GM23338 (cell line): ENCODE results near the gene NDC1. TPM values are rescaled to one million over a fixed set of nuclear protein-coding genes. Genes with fewer than 3 reads are reported as not detected.

Experiments
- ATAC-seq: fragments of 200-7000 bp; cut with Tn5 transposase; 3 replicates; pipeline ENCODE4 v1.9.1; 2020
- DNase-seq: peaks from one replicate; pipeline ENCODE4 v3.0.0-alpha.2; 2015; ENCODE audit warnings: low spot score
- H2AFZ ChIP-seq: fragments of 200-600 bp; sonication (generic); 2 replicates; pipeline ENCODE4 v1.8.0; 2016; ENCODE audit warnings: antibody characterized with exemption, mild to moderate bottlenecking, moderate library complexity
- H3F3A ChIP-seq: fragments of 200-600 bp; sonication (generic); replicated peaks from 2 replicates; pipeline ENCODE4 v1.8.0; 2017; ENCODE audit warnings: antibody characterized with exemption, mixed run types, low read depth
- H3K27ac ChIP-seq: fragments of 200-600 bp; sonication (generic); 2 replicates; pipeline ENCODE4 v1.6.1; 2016; ENCODE audit warnings: low read depth
- H3K27me3 ChIP-seq: fragments of 200-600 bp; sonication (generic); 2 replicates; pipeline ENCODE4 v1.8.0; 2016; ENCODE audit warnings: mild to moderate bottlenecking, mixed run types, moderate library complexity; ENCODE audit not compliant: insufficient read depth
- H3K36me3 ChIP-seq: fragments of 200-600 bp; sonication (generic); 2 replicates; pipeline ENCODE4 v1.8.0; 2016; ENCODE audit warnings: mild to moderate bottlenecking; ENCODE audit not compliant: insufficient read depth
- H3K4me1 ChIP-seq: fragments of 200-600 bp; sonication (generic); 2 replicates; pipeline ENCODE4 v1.8.0; 2016; ENCODE audit warnings: mild to moderate bottlenecking, moderate library complexity; ENCODE audit not compliant: insufficient read depth
- H3K4me2 ChIP-seq: fragments of 200-600 bp; sonication (generic); 2 replicates; pipeline ENCODE4 v1.7.1; 2017; ENCODE audit warnings: mixed run types
- H3K4me3 ChIP-seq: fragments of 200-600 bp; sonication (generic); 2 replicates; pipeline ENCODE4 v1.6.1; 2016; ENCODE audit warnings: mixed run types
- H3K79me2 ChIP-seq: fragments of 200-600 bp; sonication (generic); replicated peaks from 2 replicates; pipeline ENCODE4 v1.8.0; 2017; ENCODE audit warnings: mild to moderate bottlenecking; ENCODE audit not compliant: insufficient read depth
- H3K9me2 ChIP-seq: fragments of 200-600 bp; sonication (generic); 2 replicates; pipeline ENCODE4 v1.8.0; 2017; ENCODE audit not compliant: insufficient read depth
- H4K20me1 ChIP-seq: fragments of 200-600 bp; sonication (generic); replicated peaks from 2 replicates; pipeline ENCODE4 v1.8.0; 2017; ENCODE audit warnings: mild to moderate bottlenecking; ENCODE audit not compliant: insufficient read depth
- H3K27ac Mint-ChIP-seq: 2 replicates; pipeline ENCODE4 v1.8.0; 2020; ENCODE audit warnings: inconsistent platforms, mild to moderate bottlenecking, moderate library complexity, mixed read lengths
- H3K27me3 Mint-ChIP-seq: 3 replicates; pipeline ENCODE4 v1.8.0; 2022; ENCODE audit warnings: low read depth, mild to moderate bottlenecking, moderate library complexity, mixed read lengths, inconsistent platforms; ENCODE audit not compliant: insufficient read depth, poor library complexity
- H3K36me3 Mint-ChIP-seq: 3 replicates; pipeline ENCODE4 v1.8.0; 2021; ENCODE audit warnings: low read depth, mild to moderate bottlenecking, inconsistent platforms, moderate library complexity, mixed read lengths
- H3K4me1 Mint-ChIP-seq: 3 replicates; pipeline ENCODE4 v1.8.0; 2020; ENCODE audit warnings: mild to moderate bottlenecking, inconsistent platforms, mixed read lengths
- H3K4me3 Mint-ChIP-seq: 3 replicates; pipeline ENCODE4 v1.8.0; 2021; ENCODE audit warnings: moderate library complexity, mild to moderate bottlenecking, inconsistent platforms, mixed read lengths
- H3K9me3 Mint-ChIP-seq: 3 replicates; pipeline ENCODE4 v1.8.0; 2020; ENCODE audit warnings: moderate library complexity, mild to moderate bottlenecking, inconsistent platforms, mixed read lengths
- EZH2 ChIP-seq: fragments of 200-600 bp; sonication (generic); IDR thresholded peaks from one replicate; pipeline ENCODE4 v1.8.0; 2017; ENCODE audit warnings: antibody characterized with exemption, mild to moderate bottlenecking, low read depth; ENCODE audit not compliant: unreplicated experiment
- JUNB ChIP-seq: IDR thresholded peaks from one replicate; pipeline ENCODE4 v1.6.1; 2016; ENCODE audit warnings: antibody characterized with exemption; ENCODE audit not compliant: unreplicated experiment
- POLR2AphosphoS5 ChIP-seq: IDR thresholded peaks from 2 replicates; pipeline ENCODE4 v1.6.1; 2016; ENCODE audit warnings: antibody characterized with exemption, low read depth
- REST ChIP-seq: IDR thresholded peaks from one replicate; pipeline ENCODE4 v1.6.1; 2018; ENCODE audit warnings: antibody characterized with exemption; ENCODE audit not compliant: unreplicated experiment
- STAT1 ChIP-seq: IDR thresholded peaks from one replicate; pipeline ENCODE4 v1.6.1; 2016; ENCODE audit warnings: antibody characterized with exemption; ENCODE audit not compliant: unreplicated experiment
- ZNF114 ChIP-seq: fragments of 250-450 bp; sonication (Bioruptor Pico); IDR thresholded peaks from 2 replicates; pipeline ENCODE4 v1.5.0; 2020; ENCODE audit warnings: mild to moderate bottlenecking, moderate library complexity
- ZNF462 ChIP-seq: fragments of 250-450 bp; sonication (Bioruptor Pico); IDR thresholded peaks from 2 replicates; pipeline ENCODE4 v1.5.0; 2020; ENCODE audit warnings: mild to moderate bottlenecking, moderate library complexity
- polyA plus RNA-seq: library from polyadenylated mRNA; unstranded; fragments of >200 nt; fragmentation: Nextera tagmentation; extraction: Ambion mirVana; gene quantifications from 2 replicates; pipeline ENCODE4 v1.2.1, GENCODE V29; 2016
- total RNA-seq: library from RNA; depleted of rRNA; stranded (reverse); fragments of >200 nt; shearing (Covaris generic); gene quantifications from 2 replicates; pipeline ENCODE4 v1.2.3, GENCODE V29; 2014

The NDC1 gene
- total and polyA plus RNA-seq, 2 experiments from 2014 or later = 19.8 to 100 TPM

- TF ChIP-seq ZNF462 (CRISPR knock-in tag) = no peak
- TF ChIP-seq JUNB = no peak
- no peak for TF ChIP-seq POLR2AphosphoS5
- TF ChIP-seq STAT1 = no peak
- TF ChIP-seq ZNF114 (CRISPR knock-in tag) = no peak
Observed at GRCh38 chr1:53804791-53805505, 33.1 kb downstream of the NDC1 start (continued).

DNA sequence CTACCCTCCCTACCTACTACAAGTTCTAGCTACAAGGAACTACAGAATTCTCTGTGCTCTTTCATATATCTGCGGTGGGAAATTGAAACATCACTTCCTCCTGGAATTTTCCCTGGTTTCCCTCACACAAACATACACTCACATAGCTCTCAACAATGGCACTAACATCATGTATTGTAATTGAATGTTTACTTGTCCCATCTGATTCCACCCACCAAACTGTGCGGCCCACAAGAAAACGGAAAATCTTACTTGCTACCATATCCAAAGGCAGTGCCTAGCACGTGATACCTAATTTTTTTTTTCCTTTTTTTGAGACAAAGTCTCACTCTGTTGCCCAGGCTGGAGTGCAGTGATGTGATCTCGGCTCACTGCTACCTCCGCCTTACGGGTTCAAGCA is 33.9 kb downstream of the NDC1 start:
- Histone ChIP-seq H3K27ac (no peak overlapping the region), H3K27me3 (no peaks in the 10 kb centered on the region), H3K4me3 (no peak overlapping the region), H3K4me1 (no peaks in the 10 kb centered on the region), H3F3A (no peaks in the 10 kb centered on the region), H3K4me2 (no peak overlapping the region), H4K20me1 (no peaks in the 10 kb centered on the region; the same call in 1 of the 2 replicates), H3K9me2 (no peaks in the 10 kb centered on the region), H3K36me3 (peaks cover 42% of the 10 kb centered on the region), H3K79me2 (no peaks in the 10 kb centered on the region), H2AFZ (no peak overlapping the region)
- no peak for TF ChIP-seq REST
- TF ChIP-seq EZH2 = no peak
- H3K4me1 Mint-ChIP-seq = peaks cover 5% of the 10 kb centered on the region; the same call in 2 of the 3 replicates
- no peaks in the 10 kb centered on the region for H3K27me3 Mint-ChIP-seq
- no peaks in the 10 kb centered on the region for H3K9me3 Mint-ChIP-seq
- DNase-seq = no peak
- no peak overlapping the region for H3K4me3 Mint-ChIP-seq
- no peak for ATAC-seq
- no peak overlapping the region for H3K27ac Mint-ChIP-seq
- peaks cover 81% of the 10 kb centered on the region for H3K36me3 Mint-ChIP-seq
